Smooth muscle cell (in vitro differentiated cells): ENCODE data around the gene KLF17. TPM values are rescaled to one million over a fixed set of nuclear protein-coding genes. Genes with fewer than 3 reads are reported as not detected.

Experiments
- DNase-seq: peaks from one replicate; lab custom pipeline; 2025; ENCODE audit not compliant: unreplicated experiment; lab: John Stamatoyannopoulos, UW
- H2AFZ ChIP-seq: fragments of 200-600 bp; sonication (generic); 2 replicates; pipeline ENCODE4 v1.6.0; 2016; ENCODE audit warnings: antibody characterized with exemption, low read depth, mild to moderate bottlenecking
- H3F3A ChIP-seq: fragments of 200-600 bp; sonication (generic); 2 replicates; pipeline ENCODE4 v1.6.0; 2017; ENCODE audit warnings: antibody characterized with exemption, low read depth
- H3K27ac ChIP-seq: fragments of 200-600 bp; sonication (generic); 2 replicates; pipeline ENCODE4 v1.5.1; 2016; ENCODE audit warnings: low read depth, mild to moderate bottlenecking
- H3K27me3 ChIP-seq: fragments of 200-600 bp; sonication (generic); 2 replicates; pipeline ENCODE4 v1.6.1; 2016; ENCODE audit warnings: low read depth, mild to moderate bottlenecking
- H3K36me3 ChIP-seq: fragments of 200-600 bp; sonication (generic); 2 replicates; pipeline ENCODE4 v1.5.1; 2016; ENCODE audit warnings: low read depth
- H3K4me1 ChIP-seq: fragments of 200-600 bp; sonication (generic); 2 replicates; pipeline ENCODE4 v1.5.1; 2016; ENCODE audit warnings: low read depth
- H3K4me2 ChIP-seq: fragments of 200-600 bp; sonication (generic); 2 replicates; pipeline ENCODE4 v1.6.0; 2016; ENCODE audit warnings: mild to moderate bottlenecking
- H3K4me3 ChIP-seq: fragments of 200-600 bp; sonication (generic); 2 replicates; pipeline ENCODE4 v1.5.1; 2016; ENCODE audit warnings: mild to moderate bottlenecking
- H3K79me2 ChIP-seq: fragments of 200-600 bp; sonication (generic); 2 replicates; pipeline ENCODE4 v1.6.0; 2016; ENCODE audit warnings: low read depth, mild to moderate bottlenecking
- H3K9ac ChIP-seq: fragments of 200-600 bp; sonication (generic); 2 replicates; pipeline ENCODE4 v1.6.0; 2016; ENCODE audit warnings: low read depth
- H3K9me3 ChIP-seq: fragments of 200-600 bp; sonication (generic); replicated peaks from 2 replicates; pipeline ENCODE4 v1.5.1; 2016; ENCODE audit warnings: low read depth
- H4K20me1 ChIP-seq: fragments of 200-600 bp; sonication (generic); 2 replicates; pipeline ENCODE4 v1.6.0; 2016; ENCODE audit warnings: low read depth
- WGBS: methylation state at CpG from one replicate; pipeline ENCODE4 v1.1.7; 2016; ENCODE audit warnings: low lambda C conversion rate; 5-methylcytosine and 5-hydroxymethylcytosine counted together
- polyA plus RNA-seq: library from polyadenylated mRNA; unstranded; fragments of >200 nt; fragmentation: Nextera tagmentation; extraction: Ambion mirVana; gene quantifications from 2 replicates; pipeline ENCODE4 v1.2.1, GENCODE V29; 2016
- small RNA-seq: library from RNA; depleted of rRNA; stranded (forward); fragments of <200 nt; gene quantifications from one replicate; pipeline ENCODE3, GENCODE V24; 2014
- total RNA-seq: library from RNA; depleted of rRNA; stranded (reverse); fragments of >200 nt; gene quantifications from 2 replicates; pipeline ENCODE4 v1.2.3, GENCODE V29; 2014
- TF ChIP-seq, protein P1 (sequence below): fragments of 200-600 bp; sonication (generic); IDR thresholded peaks from 2 replicates; pipeline ENCODE4 v1.5.1; 2017; ENCODE audit warnings: borderline replicate concordance, mild to moderate bottlenecking, antibody characterized with exemption; ENCODE audit not compliant: insufficient read depth, poor library complexity, severe bottlenecking

KLF17 gene
- total and polyA plus RNA-seq, 2 experiments from 2014 or later: 0.04 TPM; not detected in 1

GRCh38 chr1:44170281-44170823 is 51.7 kb downstream of the KLF17 start:
- TF ChIP-seq, protein P1, sequence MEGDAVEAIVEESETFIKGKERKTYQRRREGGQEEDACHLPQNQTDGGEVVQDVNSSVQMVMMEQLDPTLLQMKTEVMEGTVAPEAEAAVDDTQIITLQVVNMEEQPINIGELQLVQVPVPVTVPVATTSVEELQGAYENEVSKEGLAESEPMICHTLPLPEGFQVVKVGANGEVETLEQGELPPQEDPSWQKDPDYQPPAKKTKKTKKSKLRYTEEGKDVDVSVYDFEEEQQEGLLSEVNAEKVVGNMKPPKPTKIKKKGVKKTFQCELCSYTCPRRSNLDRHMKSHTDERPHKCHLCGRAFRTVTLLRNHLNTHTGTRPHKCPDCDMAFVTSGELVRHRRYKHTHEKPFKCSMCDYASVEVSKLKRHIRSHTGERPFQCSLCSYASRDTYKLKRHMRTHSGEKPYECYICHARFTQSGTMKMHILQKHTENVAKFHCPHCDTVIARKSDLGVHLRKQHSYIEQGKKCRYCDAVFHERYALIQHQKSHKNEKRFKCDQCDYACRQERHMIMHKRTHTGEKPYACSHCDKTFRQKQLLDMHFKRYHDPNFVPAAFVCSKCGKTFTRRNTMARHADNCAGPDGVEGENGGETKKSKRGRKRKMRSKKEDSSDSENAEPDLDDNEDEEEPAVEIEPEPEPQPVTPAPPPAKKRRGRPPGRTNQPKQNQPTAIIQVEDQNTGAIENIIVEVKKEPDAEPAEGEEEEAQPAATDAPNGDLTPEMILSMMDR: no peak
- DNase-seq: no peak
- Histone ChIP-seq H3K36me3 (no peaks in the 10 kb centered on the region), H3K4me2 (no peak overlapping the region), H3F3A (no peaks in the 10 kb centered on the region), H3K79me2 (no peaks in the 10 kb centered on the region), H3K4me1 (no peaks in the 10 kb centered on the region), H3K27ac (no peak overlapping the region), H4K20me1 (no peaks in the 10 kb centered on the region), H3K4me3 (no peak overlapping the region), H2AFZ (no peak overlapping the region), H3K9me3 (no peaks in the 10 kb centered on the region), H3K9ac (no peak overlapping the region), H3K27me3 (no peaks in the 10 kb centered on the region)
- 95% methylated on average over 3 of the region's 3 CpGs for WGBS

DNA sequence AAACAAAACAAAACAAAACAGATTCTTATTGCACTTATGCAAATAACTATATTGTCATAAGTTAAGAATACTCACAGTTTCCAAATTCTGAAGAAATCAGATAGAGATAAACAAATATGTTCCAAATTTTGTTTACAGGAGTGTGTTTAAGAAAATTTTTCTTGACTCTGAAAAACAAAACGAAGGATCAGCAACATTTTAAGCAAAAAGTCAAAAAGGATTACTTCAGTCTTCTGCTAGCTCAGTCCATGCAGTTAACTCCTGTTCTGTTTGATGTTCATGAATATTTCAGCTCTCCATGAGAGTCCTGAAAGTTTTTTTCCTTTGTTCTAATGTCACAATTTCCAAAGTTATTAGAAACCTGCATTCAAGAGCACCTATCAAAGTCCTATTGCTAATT is 56.0 kb downstream of the KLF17 start:
- Histone ChIP-seq H2AFZ (no peak overlapping the region), H3K4me3 (no peak overlapping the region), H3F3A (no peaks in the 10 kb centered on the region), H3K27me3 (no peaks in the 10 kb centered on the region), H3K27ac (no peak overlapping the region), H4K20me1 (no peaks in the 10 kb centered on the region), H3K4me2 (no peak overlapping the region), H3K36me3 (no peaks in the 10 kb centered on the region), H3K9me3 (no peaks in the 10 kb centered on the region), H3K4me1 (no peaks in the 10 kb centered on the region), H3K9ac (no peak overlapping the region), H3K79me2 (no peaks in the 10 kb centered on the region)
- TF ChIP-seq, protein P1: no peak
- no peak for DNase-seq
- WGBS: 78% methylated on average over 1 of the region's 1 CpG

Small RNAs within 50 kb of the gene (small RNA-seq; reads per million reads assigned to genes)
- gene AL035417.1: not detected
- gene OOSP1P1: not detected
- not detected for gene RF00019
- not detected for gene RN7SL479P

Other genes with a start within 250 kb of the KLF17 start
- 0.36 TPM in 1 of 2 replicates, not detected in the other for gene ARTN, start 185.0 kb upstream of the KLF17 start, total RNA-seq
- 0.27 and 0.34 TPM in 2 replicates for gene ARTN, start 185.0 kb upstream of the KLF17 start, polyA plus RNA-seq
- gene IPO13, start 171.9 kb upstream of the KLF17 start, total RNA-seq: 10.4 and 11.2 TPM in 2 replicates
- 19.3 and 21.2 TPM in 2 replicates for gene IPO13, start 171.9 kb upstream of the KLF17 start, polyA plus RNA-seq
- gene DPH2, start 148.8 kb upstream of the KLF17 start, total RNA-seq: 9.8 and 23.5 TPM in 2 replicates
- 20.3 and 26.5 TPM in 2 replicates for gene DPH2, start 148.8 kb upstream of the KLF17 start, polyA plus RNA-seq
- gene ATP6V0B, start 143.9 kb upstream of the KLF17 start, total RNA-seq: 95.3 and 106 TPM in 2 replicates
- 203 and 222 TPM in 2 replicates for gene ATP6V0B, start 143.9 kb upstream of the KLF17 start, polyA plus RNA-seq
- gene B4GALT2, start 139.6 kb upstream of the KLF17 start, total RNA-seq: 52.4 and 67.0 TPM in 2 replicates
- 113 and 135 TPM in 2 replicates for gene B4GALT2, start 139.6 kb upstream of the KLF17 start, polyA plus RNA-seq
- gene CCDC24, start 127.2 kb upstream of the KLF17 start, total RNA-seq: 6.5 and 7.3 TPM in 2 replicates
- gene CCDC24, start 127.2 kb upstream of the KLF17 start, polyA plus RNA-seq: 11.4 and 16.6 TPM in 2 replicates
- gene SLC6A9, start 87.4 kb upstream of the KLF17 start, total RNA-seq: 10.2 and 13.7 TPM in 2 replicates
- 14.9 and 25.8 TPM in 2 replicates for gene SLC6A9, start 87.4 kb upstream of the KLF17 start, polyA plus RNA-seq
- gene KLF18, start 22.8 kb downstream of the KLF17 start, total RNA-seq: 0.67 TPM in 1 of 2 replicates, not detected in the other
- gene KLF18, start 22.8 kb downstream of the KLF17 start, polyA plus RNA-seq: not detected in 2 replicates
- 17.9 and 22.7 TPM in 2 replicates for gene DMAP1, start 94.7 kb downstream of the KLF17 start, total RNA-seq
- 34.8 and 45.0 TPM in 2 replicates for gene DMAP1, start 94.7 kb downstream of the KLF17 start, polyA plus RNA-seq
- gene ERI3, start 236.4 kb downstream of the KLF17 start, total RNA-seq: 55.4 and 91.2 TPM in 2 replicates
- 98.2 and 112 TPM in 2 replicates for gene ERI3, start 236.4 kb downstream of the KLF17 start, polyA plus RNA-seq